ENCODE measurements around the gene KLHL17. TPM values are rescaled to one million over a fixed set of nuclear protein-coding genes. Genes with fewer than 3 reads are reported as not detected.

Gene KLHL17
- polyA plus RNA-seq, 1 donor (not counting 4 experiments of a cell fraction or from before 2014, with no cell fraction given): 6.5 TPM

DNA sequence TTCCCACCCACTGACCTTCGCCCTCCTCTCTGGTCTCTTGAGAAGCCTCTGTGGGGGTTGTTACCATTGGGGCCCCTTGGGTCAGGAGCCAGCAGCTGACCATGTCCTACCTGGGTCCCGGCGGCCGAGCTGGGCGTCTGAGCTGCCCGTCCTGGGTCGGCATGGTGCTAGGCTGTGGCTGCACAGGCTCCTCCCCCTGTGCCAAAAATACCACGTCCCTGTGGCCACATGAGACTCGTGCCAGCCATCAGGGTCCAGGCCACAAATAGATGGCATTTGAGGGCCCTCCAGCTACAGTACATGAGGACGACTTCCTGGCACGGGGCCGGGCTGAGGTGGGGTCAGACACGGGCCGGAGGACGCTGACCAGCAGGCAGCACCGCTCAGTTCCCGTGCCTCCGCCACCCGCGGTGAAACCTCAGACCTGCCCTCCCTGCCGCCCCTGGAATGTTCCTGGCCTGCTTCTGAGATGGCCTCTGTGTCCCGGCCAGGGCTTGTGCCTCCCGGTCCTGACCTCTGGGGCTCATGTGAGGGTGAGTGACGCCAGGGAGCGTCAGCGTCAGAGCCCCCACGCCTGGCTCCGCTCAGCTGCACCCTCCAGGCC lies 21.7 kb downstream of the KLHL17 start, which contains the start of gene PERM1:
TSS of gene PERM1 (minus strand) at position 139 of the 604 bp plus-strand sequence. CDS start 1,064 bp downstream, outside the sequence.
- H3K4me3 ChIP-seq (ENCODE audit: control insufficient read depth in 2 of 3, extremely low read depth in 1 of 3, insufficient read depth in 2 of 3, low read depth in 1 of 3, low read length in 3 of 3): no peak within 1 kb of the TSS
- H3K27ac ChIP-seq (ENCODE audit: control insufficient read depth, insufficient read depth, low read length): no peak within 1 kb of the TSS
- H4K20me1 ChIP-seq (ENCODE audit: control insufficient read depth, extremely low read depth, insufficient read depth, low read length): no peaks in the 10 kb centered on the region
- peaks cover 51% of the 10 kb centered on the region for H3K27me3 ChIP-seq (ENCODE audit: control insufficient read depth, extremely low read depth, insufficient read depth, low read length)
- TF ChIP-seq EZH2 (IDR thresholded peaks at IDR 0.05; ENCODE audit: low read length): no peak
- TF ChIP-seq, protein P1, sequence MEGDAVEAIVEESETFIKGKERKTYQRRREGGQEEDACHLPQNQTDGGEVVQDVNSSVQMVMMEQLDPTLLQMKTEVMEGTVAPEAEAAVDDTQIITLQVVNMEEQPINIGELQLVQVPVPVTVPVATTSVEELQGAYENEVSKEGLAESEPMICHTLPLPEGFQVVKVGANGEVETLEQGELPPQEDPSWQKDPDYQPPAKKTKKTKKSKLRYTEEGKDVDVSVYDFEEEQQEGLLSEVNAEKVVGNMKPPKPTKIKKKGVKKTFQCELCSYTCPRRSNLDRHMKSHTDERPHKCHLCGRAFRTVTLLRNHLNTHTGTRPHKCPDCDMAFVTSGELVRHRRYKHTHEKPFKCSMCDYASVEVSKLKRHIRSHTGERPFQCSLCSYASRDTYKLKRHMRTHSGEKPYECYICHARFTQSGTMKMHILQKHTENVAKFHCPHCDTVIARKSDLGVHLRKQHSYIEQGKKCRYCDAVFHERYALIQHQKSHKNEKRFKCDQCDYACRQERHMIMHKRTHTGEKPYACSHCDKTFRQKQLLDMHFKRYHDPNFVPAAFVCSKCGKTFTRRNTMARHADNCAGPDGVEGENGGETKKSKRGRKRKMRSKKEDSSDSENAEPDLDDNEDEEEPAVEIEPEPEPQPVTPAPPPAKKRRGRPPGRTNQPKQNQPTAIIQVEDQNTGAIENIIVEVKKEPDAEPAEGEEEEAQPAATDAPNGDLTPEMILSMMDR (optimal IDR thresholded peaks at IDR 0.05 in 1 of 3, IDR thresholded peaks at IDR 0.05 in 1 of 3, conservative IDR thresholded peaks at IDR 0.05 in 1 of 3; ENCODE audit: extremely low read depth in 1 of 3, insufficient read depth in 2 of 3, low read length in 3 of 3): no peak
- H3K4me1 ChIP-seq (ENCODE audit: control insufficient read depth, extremely low read depth, insufficient read depth, low read length): no peaks in the 10 kb centered on the region
- no peaks in the 10 kb centered on the region for H3K9me3 ChIP-seq (ENCODE audit: control insufficient read depth, low read depth, low read length)
- no peaks in the 10 kb centered on the region for H3K79me2 ChIP-seq (ENCODE audit: control insufficient read depth, insufficient read depth, low read length)
- DNase-seq (ENCODE audit: low read depth, low spot score): no peak
- no peak within 1 kb of the TSS for H3K4me2 ChIP-seq (ENCODE audit: control insufficient read depth, extremely low read depth, insufficient read depth, low read depth, low read length)
- dilution Hi-C loops (cut with MboI; ENCODE audit: extremely low pct_ligation_motif_present, low sequenced_read_pairs): no loop called here
- H2AFZ ChIP-seq (ENCODE audit: control insufficient read depth, low read length): no peak within 1 kb of the TSS
- no peaks in the 10 kb centered on the region for H3K36me3 ChIP-seq (ENCODE audit: control insufficient read depth in 2 of 2, extremely low read depth in 1 of 2, insufficient read depth in 2 of 2, low read length in 2 of 2)
- no peak for FAIRE-seq
- H3K9me1 ChIP-seq (ENCODE audit: control insufficient read depth, extremely low read depth, insufficient read depth, low read length): no peaks in the 10 kb centered on the region
- H3K9ac ChIP-seq (ENCODE audit: control insufficient read depth, extremely low read depth, insufficient read depth, low read length): no peak within 1 kb of the TSS

DNA sequence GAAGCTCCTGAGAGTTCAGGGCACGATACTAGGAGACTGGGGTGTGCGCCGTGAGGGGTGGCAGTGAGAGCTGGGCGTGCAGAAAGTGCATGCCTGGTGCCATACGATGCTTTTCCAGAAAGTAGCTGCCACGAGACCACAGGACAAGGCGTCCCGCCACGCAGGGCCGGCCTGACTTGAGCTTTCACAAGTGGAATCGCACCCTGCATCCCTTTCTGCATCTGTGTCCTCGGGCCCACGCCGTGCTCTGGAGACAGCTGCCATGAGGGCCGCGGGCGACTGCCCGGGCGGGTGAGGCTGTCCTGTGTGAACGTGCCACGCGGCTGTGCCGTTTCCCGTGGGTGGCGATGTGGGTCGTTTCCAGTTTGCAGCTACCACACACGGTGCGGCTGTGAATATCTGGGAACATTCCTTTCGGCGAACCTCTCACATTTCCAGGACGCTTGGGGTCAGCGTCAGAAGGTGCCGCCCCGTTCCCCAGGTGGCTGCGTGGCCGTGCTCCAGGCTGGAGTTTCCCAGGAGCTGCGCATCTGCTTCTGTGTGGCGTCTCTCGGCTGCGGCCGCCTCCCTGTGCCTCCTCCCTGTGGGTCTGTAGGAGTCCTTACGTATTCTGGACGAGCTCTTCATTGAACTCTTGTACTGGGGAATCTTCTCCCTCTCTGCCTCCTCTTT lies 22.5 kb downstream of the KLHL17 start:
- Histone ChIP-seq H3K4me3 (ENCODE audit: control insufficient read depth in 2 of 3, extremely low read depth in 1 of 3, insufficient read depth in 2 of 3, low read depth in 1 of 3, low read length in 3 of 3) (no peak overlapping the region), H3K27ac (ENCODE audit: control insufficient read depth, insufficient read depth, low read length) (no peak overlapping the region), H3K9me3 (ENCODE audit: control insufficient read depth, low read depth, low read length) (no peaks in the 10 kb centered on the region), H4K20me1 (ENCODE audit: control insufficient read depth, extremely low read depth, insufficient read depth, low read length) (no peaks in the 10 kb centered on the region), H3K27me3 (ENCODE audit: control insufficient read depth, extremely low read depth, insufficient read depth, low read length) (peaks cover 51% of the 10 kb centered on the region), H2AFZ (ENCODE audit: control insufficient read depth, low read length) (no peak overlapping the region), H3K9ac (ENCODE audit: control insufficient read depth, extremely low read depth, insufficient read depth, low read length) (no peak overlapping the region), H3K36me3 (ENCODE audit: control insufficient read depth in 2 of 2, extremely low read depth in 1 of 2, insufficient read depth in 2 of 2, low read length in 2 of 2) (no peaks in the 10 kb centered on the region), H3K4me1 (ENCODE audit: control insufficient read depth, extremely low read depth, insufficient read depth, low read length) (no peaks in the 10 kb centered on the region), H3K9me1 (ENCODE audit: control insufficient read depth, extremely low read depth, insufficient read depth, low read length) (no peaks in the 10 kb centered on the region), H3K79me2 (ENCODE audit: control insufficient read depth, insufficient read depth, low read length) (no peaks in the 10 kb centered on the region), H3K4me2 (ENCODE audit: control insufficient read depth, extremely low read depth, insufficient read depth, low read depth, low read length) (peak overlapping the region; percentile 16)
- dilution Hi-C loops (cut with MboI; ENCODE audit: extremely low pct_ligation_motif_present, low sequenced_read_pairs): no loop called here
- DNase-seq (ENCODE audit: low read depth, low spot score) (no peak), FAIRE-seq (no peak)
- TF ChIP-seq EZH2 (IDR thresholded peaks at IDR 0.05; ENCODE audit: low read length): peak; percentile 86
- TF ChIP-seq, protein P1 (optimal IDR thresholded peaks at IDR 0.05 in 1 of 3, IDR thresholded peaks at IDR 0.05 in 1 of 3, conservative IDR thresholded peaks at IDR 0.05 in 1 of 3; ENCODE audit: extremely low read depth in 1 of 3, insufficient read depth in 2 of 3, low read length in 3 of 3): no peak
